Upper lobe of left lung (tissue), 6 donors: ENCODE data around the gene ALCAM. TPM values are rescaled to one million over a fixed set of nuclear protein-coding genes. Genes with fewer than 3 reads are reported as not detected.

ENCODE experiments used
- ATAC-seq, 2 donors: fragments of 200-7000 bp; cut with Tn5 transposase; one replicate each; pipeline ENCODE4 v1.9.1; 2022; ENCODE audit warnings: mild to moderate bottlenecking in 2 of 2, moderate library complexity in 2 of 2; ENCODE audit not compliant: low FRiP score in 2 of 2
- DNase-seq, 2 donors: peaks; one replicate each; pipeline ENCODE4 v3.0.0-alpha.2; 2019 to 2020
- H3K27ac ChIP-seq, 4 donors: fragments of 200-600 bp; sonication (generic); one replicate each; pipeline ENCODE4 v1.5.1; 2016 to 2019
- H3K27me3 ChIP-seq, 4 donors: fragments of 200-600 bp; sonication (generic); one replicate each; pipeline ENCODE4 v1.5.1; 2017 to 2019
- H3K36me3 ChIP-seq, 4 donors: fragments of 200-600 bp; sonication (generic); one replicate each; pipeline ENCODE4 v1.5.1; 2016 to 2019
- H3K4me1 ChIP-seq, 4 donors: fragments of 200-600 bp; sonication (generic); one replicate each; pipeline ENCODE4 v1.5.1; 2018 to 2019
- H3K4me3 ChIP-seq, 4 donors: fragments of 200-600 bp; sonication (generic); one replicate each; pipeline ENCODE4 v1.5.1; 2017 to 2019; ENCODE audit warnings: mild to moderate bottlenecking in 2 of 4, moderate library complexity in 1 of 4
- H3K9me3 ChIP-seq, 4 donors: fragments of 200-600 bp; sonication (generic); one replicate each; pipeline ENCODE4 v1.5.1; 2018 to 2019
- EP300 ChIP-seq, 4 donors: sonication (generic); formaldehyde crosslinking; IDR thresholded peaks; one replicate each; pipeline ENCODE4 v1.5.1; 2017; ENCODE audit warnings: antibody characterized with exemption in 4 of 4, control low read depth in 2 of 4
- POLR2A ChIP-seq, 4 donors: fragments of 450-650 bp; IDR thresholded peaks; one replicate each; pipeline ENCODE4 v1.5.1; 2016 to 2017; ENCODE audit warnings: antibody characterized with exemption in 4 of 4, mild to moderate bottlenecking in 2 of 4
- POLR2AphosphoS5 ChIP-seq, 2 donors: sonication (generic); formaldehyde crosslinking; IDR thresholded peaks; one replicate each; pipeline ENCODE4 v1.5.1; 2017; ENCODE audit warnings: antibody characterized with exemption in 2 of 2
- WGBS, 2 donors: methylation state at CpG; one replicate each; pipeline ENCODE4 v1.1.5; 2017 to 2018; 5-methylcytosine and 5-hydroxymethylcytosine counted together
- total RNA-seq, 6 donors: library from RNA; depleted of rRNA in 4 of 6; stranded (reverse); fragments of >200 nt in 4 of 6; gene quantifications; one replicate each; pipeline versions ENCODE4 v1.1.0 to v1.2.1, GENCODE V29; 2016 to 2021
- TF ChIP-seq, protein P1 (sequence below), 6 experiments: fragments of 450-650 bp in 4 of 6; fragments of 200-600 bp in 2 of 6; sonication (generic) in 2 of 6; IDR thresholded peaks; one replicate each; pipeline ENCODE4 v1.5.1; 2016 to 2019; ENCODE audit warnings: antibody characterized with exemption in 6 of 6
- donor health status: DM: no; HTN: no; CAD: no; lungs with moderate emphysema.
- donor health status: DM: no; HTN: yes; CAD: no; lungs with severe emphysema.

ALCAM gene
- total RNA-seq, 6 donors from 2014 or later, result 129 to 390 (median 186) TPM

GRCh38 chr3:105347625-105348302, 18.9 kb upstream of the ALCAM start:
- H3K27ac ChIP-seq, result no peak overlapping the region
- DNase-seq (no peak), ATAC-seq (no peak)
- TF ChIP-seq POLR2A (IDR thresholded peaks at IDR 0.05), result no peak
- TF ChIP-seq, protein P1, sequence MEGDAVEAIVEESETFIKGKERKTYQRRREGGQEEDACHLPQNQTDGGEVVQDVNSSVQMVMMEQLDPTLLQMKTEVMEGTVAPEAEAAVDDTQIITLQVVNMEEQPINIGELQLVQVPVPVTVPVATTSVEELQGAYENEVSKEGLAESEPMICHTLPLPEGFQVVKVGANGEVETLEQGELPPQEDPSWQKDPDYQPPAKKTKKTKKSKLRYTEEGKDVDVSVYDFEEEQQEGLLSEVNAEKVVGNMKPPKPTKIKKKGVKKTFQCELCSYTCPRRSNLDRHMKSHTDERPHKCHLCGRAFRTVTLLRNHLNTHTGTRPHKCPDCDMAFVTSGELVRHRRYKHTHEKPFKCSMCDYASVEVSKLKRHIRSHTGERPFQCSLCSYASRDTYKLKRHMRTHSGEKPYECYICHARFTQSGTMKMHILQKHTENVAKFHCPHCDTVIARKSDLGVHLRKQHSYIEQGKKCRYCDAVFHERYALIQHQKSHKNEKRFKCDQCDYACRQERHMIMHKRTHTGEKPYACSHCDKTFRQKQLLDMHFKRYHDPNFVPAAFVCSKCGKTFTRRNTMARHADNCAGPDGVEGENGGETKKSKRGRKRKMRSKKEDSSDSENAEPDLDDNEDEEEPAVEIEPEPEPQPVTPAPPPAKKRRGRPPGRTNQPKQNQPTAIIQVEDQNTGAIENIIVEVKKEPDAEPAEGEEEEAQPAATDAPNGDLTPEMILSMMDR (IDR thresholded peaks at IDR 0.05), result no peak
- no peak for TF ChIP-seq EP300 (IDR thresholded peaks at IDR 0.05)
- no peak for TF ChIP-seq POLR2AphosphoS5 (IDR thresholded peaks at IDR 0.05)
- H3K27me3 ChIP-seq, result no peaks in the 10 kb centered on the region
- 87 to 92% methylated on average over 3 of the region's 3 CpGs for WGBS, 2 donors
- H3K4me3 ChIP-seq, result no peak overlapping the region
- H3K9me3 ChIP-seq, result no peaks in the 10 kb centered on the region
- no peaks in the 10 kb centered on the region for H3K36me3 ChIP-seq
- H3K4me1 ChIP-seq, result no peaks in the 10 kb centered on the region

DNA sequence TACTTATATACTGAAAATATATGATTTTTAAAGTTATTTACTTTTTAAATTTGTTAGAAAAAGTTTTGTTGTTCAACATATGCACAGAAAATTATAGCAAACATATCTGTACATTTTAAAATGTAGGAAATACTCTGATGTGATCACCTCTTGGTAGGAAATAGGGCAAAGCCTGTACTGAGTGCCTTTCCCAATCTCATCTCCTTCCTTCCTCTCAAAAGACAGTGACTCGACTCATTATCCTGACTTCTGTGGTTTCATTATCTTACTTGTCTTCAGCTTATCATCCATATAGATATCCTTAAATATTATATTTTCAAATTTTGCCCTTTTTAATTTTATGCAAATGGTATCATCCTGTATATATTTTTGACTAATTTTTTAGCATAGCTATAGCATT, 18.4 kb upstream of the ALCAM start:
- Histone ChIP-seq H3K4me3 (no peak overlapping the region), H3K27ac (no peak overlapping the region), H3K9me3 (no peaks in the 10 kb centered on the region), H3K4me1 (no peaks in the 10 kb centered on the region), H3K27me3 (no peaks in the 10 kb centered on the region), H3K36me3 (no peaks in the 10 kb centered on the region)
- DNase-seq (no peak), ATAC-seq (no peak)
- TF ChIP-seq POLR2AphosphoS5 (IDR thresholded peaks at IDR 0.05), result no peak
- TF ChIP-seq, protein P1 (IDR thresholded peaks at IDR 0.05), result no peak
- no peak for TF ChIP-seq POLR2A (IDR thresholded peaks at IDR 0.05)
- no peak for TF ChIP-seq EP300 (IDR thresholded peaks at IDR 0.05)
- WGBS, 2 donors, result 54 to 62% methylated on average over 1 of the region's 1 CpG

GRCh38 chr3:105349684-105350387, 16.9 kb upstream of the ALCAM start:
- DNase-seq, result no peak
- no peaks in the 10 kb centered on the region for H3K27me3 ChIP-seq
- no peaks in the 10 kb centered on the region for H3K9me3 ChIP-seq
- no peaks in the 10 kb centered on the region for H3K36me3 ChIP-seq
- TF ChIP-seq EP300 (IDR thresholded peaks at IDR 0.05) (no peak), POLR2A (IDR thresholded peaks at IDR 0.05) (no peak), POLR2AphosphoS5 (IDR thresholded peaks at IDR 0.05) (no peak)
- TF ChIP-seq, protein P1 (IDR thresholded peaks at IDR 0.05), result no peak
- 71 to 75% methylated on average over 2 of the region's 2 CpGs for WGBS, 2 donors
- H3K4me3 ChIP-seq, result no peak overlapping the region
- no peak for ATAC-seq
- peaks cover 0 to 3% (median 0%) of the 10 kb centered on the region in 4 donors for H3K4me1 ChIP-seq
- H3K27ac ChIP-seq, result no peak overlapping the region

GRCh38 chr3:105351821-105352220, 14.9 kb upstream of the ALCAM start:
- peaks cover 0 to 3% (median 0%) of the 10 kb centered on the region in 4 donors for H3K4me1 ChIP-seq
- no peak overlapping the region for H3K27ac ChIP-seq
- TF ChIP-seq EP300 (IDR thresholded peaks at IDR 0.05) (peak in 1 of 4 donors; percentile 62), POLR2AphosphoS5 (IDR thresholded peaks at IDR 0.05) (no peak), POLR2A (IDR thresholded peaks at IDR 0.05) (no peak)
- TF ChIP-seq, protein P1 (IDR thresholded peaks at IDR 0.05), result no peak
- no peak for DNase-seq
- H3K27me3 ChIP-seq, result no peaks in the 10 kb centered on the region
- no peak overlapping the region for H3K4me3 ChIP-seq
- H3K36me3 ChIP-seq, result no peaks in the 10 kb centered on the region
- no peaks in the 10 kb centered on the region for H3K9me3 ChIP-seq
- peak in 1 of 2 donors; percentile 50 for ATAC-seq
- WGBS, 2 donors, result 70 to 73% methylated on average over 2 of the region's 2 CpGs
